ENCODE results near the gene PHACTR3.

DNA sequence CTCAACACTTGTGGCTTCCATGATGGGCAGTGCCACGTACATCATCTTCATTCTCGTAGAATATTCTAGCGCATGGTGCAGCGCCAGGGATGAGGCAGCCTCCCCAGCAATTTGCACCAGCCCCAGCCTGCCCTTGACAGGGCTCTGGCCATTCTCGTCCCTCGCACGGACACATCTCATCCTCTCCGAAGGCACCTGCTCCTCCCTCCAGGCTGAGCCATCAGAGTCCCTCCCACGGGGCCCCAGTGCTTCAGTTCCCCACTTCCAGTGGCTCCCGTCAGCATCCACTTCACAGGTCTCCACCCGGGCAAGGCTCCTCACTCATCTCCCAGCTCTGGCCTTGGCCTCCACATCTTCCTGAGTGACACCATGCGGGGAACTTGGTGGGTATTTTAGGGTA, 13.3 kb upstream of the PHACTR3 start:
- no peak for TF ChIP-seq CTCF (IDR thresholded peaks at IDR 0.05)
- no peak for TF ChIP-seq EZH2 (IDR thresholded peaks at IDR 0.05)

Data from neural progenitor cell (in vitro differentiated cells).